ENCODE data around the gene HOXD8.

DNA sequence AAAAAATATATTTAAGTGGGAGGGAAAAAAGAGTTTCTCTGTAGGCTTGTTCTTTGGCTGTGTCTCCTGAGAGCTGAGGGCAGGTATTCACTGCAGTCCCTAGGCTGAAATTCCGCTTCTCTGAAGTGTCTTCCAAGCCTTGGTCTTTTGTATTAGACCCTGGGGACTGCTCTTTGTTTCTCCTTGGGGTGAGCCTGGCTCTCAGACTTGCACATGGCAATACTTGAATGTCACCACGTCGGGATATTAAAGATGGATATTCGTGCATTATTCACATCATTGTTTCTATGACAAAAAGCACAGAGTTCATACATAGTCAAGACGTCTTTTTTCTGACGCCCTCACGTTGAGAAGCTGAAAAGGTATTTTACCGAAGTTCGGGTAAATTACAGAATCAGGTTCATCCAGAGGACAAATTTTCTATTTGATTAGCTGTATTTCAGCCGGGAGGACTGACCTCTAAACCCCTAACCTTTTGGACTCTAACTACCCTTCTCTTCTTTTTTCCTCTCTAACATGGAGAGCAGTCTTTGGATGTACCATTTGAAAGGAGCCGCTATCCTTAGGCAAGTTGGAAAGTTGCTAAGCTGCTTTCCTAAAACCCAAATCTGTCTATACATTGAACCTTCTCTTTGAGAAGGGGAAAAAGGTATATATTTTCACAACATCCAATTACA lies 25.2 kb downstream of the HOXD8 start:
- TF ChIP-seq JUND (IDR thresholded peaks at IDR 0.05) (no peak), TCF12 (IDR thresholded peaks at IDR 0.05) (no peak), POLR2AphosphoS5 (IDR thresholded peaks at IDR 0.05; ENCODE audit: low read depth, low read length) (no peak), SIN3A (IDR thresholded peaks at IDR 0.05; ENCODE audit: borderline replicate concordance, low read depth, low read length) (no peak), RFX5 (IDR thresholded peaks at IDR 0.05; ENCODE audit: low read length) (no peak), TAF1 (IDR thresholded peaks at IDR 0.05; ENCODE audit: borderline replicate concordance, low read depth, low read length) (no peak)
- TF ChIP-seq, protein P1, sequence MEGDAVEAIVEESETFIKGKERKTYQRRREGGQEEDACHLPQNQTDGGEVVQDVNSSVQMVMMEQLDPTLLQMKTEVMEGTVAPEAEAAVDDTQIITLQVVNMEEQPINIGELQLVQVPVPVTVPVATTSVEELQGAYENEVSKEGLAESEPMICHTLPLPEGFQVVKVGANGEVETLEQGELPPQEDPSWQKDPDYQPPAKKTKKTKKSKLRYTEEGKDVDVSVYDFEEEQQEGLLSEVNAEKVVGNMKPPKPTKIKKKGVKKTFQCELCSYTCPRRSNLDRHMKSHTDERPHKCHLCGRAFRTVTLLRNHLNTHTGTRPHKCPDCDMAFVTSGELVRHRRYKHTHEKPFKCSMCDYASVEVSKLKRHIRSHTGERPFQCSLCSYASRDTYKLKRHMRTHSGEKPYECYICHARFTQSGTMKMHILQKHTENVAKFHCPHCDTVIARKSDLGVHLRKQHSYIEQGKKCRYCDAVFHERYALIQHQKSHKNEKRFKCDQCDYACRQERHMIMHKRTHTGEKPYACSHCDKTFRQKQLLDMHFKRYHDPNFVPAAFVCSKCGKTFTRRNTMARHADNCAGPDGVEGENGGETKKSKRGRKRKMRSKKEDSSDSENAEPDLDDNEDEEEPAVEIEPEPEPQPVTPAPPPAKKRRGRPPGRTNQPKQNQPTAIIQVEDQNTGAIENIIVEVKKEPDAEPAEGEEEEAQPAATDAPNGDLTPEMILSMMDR (IDR thresholded peaks at IDR 0.05): no peak
- TF ChIP-seq, protein P2, sequence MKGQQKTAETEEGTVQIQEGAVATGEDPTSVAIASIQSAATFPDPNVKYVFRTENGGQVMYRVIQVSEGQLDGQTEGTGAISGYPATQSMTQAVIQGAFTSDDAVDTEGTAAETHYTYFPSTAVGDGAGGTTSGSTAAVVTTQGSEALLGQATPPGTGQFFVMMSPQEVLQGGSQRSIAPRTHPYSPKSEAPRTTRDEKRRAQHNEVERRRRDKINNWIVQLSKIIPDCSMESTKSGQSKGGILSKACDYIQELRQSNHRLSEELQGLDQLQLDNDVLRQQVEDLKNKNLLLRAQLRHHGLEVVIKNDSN (IDR thresholded peaks at IDR 0.05; ENCODE audit: borderline replicate concordance, low read depth): no peak
- TF ChIP-seq, protein P3, sequence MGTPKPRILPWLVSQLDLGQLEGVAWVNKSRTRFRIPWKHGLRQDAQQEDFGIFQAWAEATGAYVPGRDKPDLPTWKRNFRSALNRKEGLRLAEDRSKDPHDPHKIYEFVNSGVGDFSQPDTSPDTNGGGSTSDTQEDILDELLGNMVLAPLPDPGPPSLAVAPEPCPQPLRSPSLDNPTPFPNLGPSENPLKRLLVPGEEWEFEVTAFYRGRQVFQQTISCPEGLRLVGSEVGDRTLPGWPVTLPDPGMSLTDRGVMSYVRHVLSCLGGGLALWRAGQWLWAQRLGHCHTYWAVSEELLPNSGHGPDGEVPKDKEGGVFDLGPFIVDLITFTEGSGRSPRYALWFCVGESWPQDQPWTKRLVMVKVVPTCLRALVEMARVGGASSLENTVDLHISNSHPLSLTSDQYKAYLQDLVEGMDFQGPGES (IDR thresholded peaks at IDR 0.05; ENCODE audit: low read depth, low read length): no peak

All from SK-N-SH (cell line).